ENCODE measurements around the gene GPR12.

Gene GPR12

GRCh38 chr13:26787961-26788360 lies 27.4 kb upstream of the GPR12 start:
- no peak for DNase-seq
- H4K20me1 ChIP-seq (ENCODE audit: insufficient read depth, low read length) = no peaks in the 10 kb centered on the region
- H3K27me3 ChIP-seq (replicated peaks; ENCODE audit: insufficient read depth, low read length) = no peaks in the 10 kb centered on the region
- H3K4me2 ChIP-seq (ENCODE audit: low read depth, low read length) = no peak overlapping the region
- H3K9me2 ChIP-seq (replicated peaks; ENCODE audit: insufficient read depth, low read length) = no peaks in the 10 kb centered on the region
- no peak overlapping the region for H3K4me3 ChIP-seq (ENCODE audit: low read length)
- H3K9me3 ChIP-seq (replicated peaks; ENCODE audit: insufficient read depth, low read length) = no peaks in the 10 kb centered on the region
- no peaks in the 10 kb centered on the region for H3K79me2 ChIP-seq (ENCODE audit: low read length)
- no peak for TF ChIP-seq EZH2phosphoT487 (IDR thresholded peaks at IDR 0.05; ENCODE audit: low read length)
- no peak for TF ChIP-seq EZH2 (optimal IDR thresholded peaks at IDR 0.05; ENCODE audit: low read depth, low read length)
- no peak for TF ChIP-seq CTCF (IDR thresholded peaks at IDR 0.05; ENCODE audit: low read length)
- no peak overlapping the region for H2AFZ ChIP-seq (ENCODE audit: low read length)
- H3K36me3 ChIP-seq (replicated peaks; ENCODE audit: insufficient read depth, low read length) = no peaks in the 10 kb centered on the region
- H3K27ac ChIP-seq (ENCODE audit: low read length) = no peak overlapping the region
- no peak overlapping the region for H3K9ac ChIP-seq (ENCODE audit: low read length)
- H3K4me1 ChIP-seq (ENCODE audit: low read length) = peaks cover 9% of the 10 kb centered on the region; the same call in 1 of the 2 replicates
- no peaks in the 10 kb centered on the region for H3F3A ChIP-seq (ENCODE audit: insufficient read depth, low read length)

- Histone ChIP-seq H4K20me1 (ENCODE audit: insufficient read depth, low read length) (no peaks in the 10 kb centered on the region), H2AFZ (ENCODE audit: low read length) (peak overlapping the region; percentile 89), H3K27ac (ENCODE audit: low read length) (no peak overlapping the region), H3K4me1 (ENCODE audit: low read length) (peaks cover 9% of the 10 kb centered on the region; the same call in 1 of the 2 replicates), H3F3A (ENCODE audit: insufficient read depth, low read length) (no peaks in the 10 kb centered on the region), H3K9me2 (replicated peaks; ENCODE audit: insufficient read depth, low read length) (no peaks in the 10 kb centered on the region), H3K79me2 (ENCODE audit: low read length) (no peaks in the 10 kb centered on the region), H3K4me3 (ENCODE audit: low read length) (no peak overlapping the region), H3K9ac (ENCODE audit: low read length) (no peak overlapping the region), H3K4me2 (ENCODE audit: low read depth, low read length) (no peak overlapping the region), H3K36me3 (replicated peaks; ENCODE audit: insufficient read depth, low read length) (no peaks in the 10 kb centered on the region), H3K9me3 (replicated peaks; ENCODE audit: insufficient read depth, low read length) (no peaks in the 10 kb centered on the region), H3K27me3 (replicated peaks; ENCODE audit: insufficient read depth, low read length) (no peaks in the 10 kb centered on the region)
- TF ChIP-seq CTCF (IDR thresholded peaks at IDR 0.05; ENCODE audit: low read length) = no peak
- no peak for TF ChIP-seq EZH2phosphoT487 (IDR thresholded peaks at IDR 0.05; ENCODE audit: low read length)
- no peak for TF ChIP-seq EZH2 (optimal IDR thresholded peaks at IDR 0.05; ENCODE audit: low read depth, low read length)
- no peak for DNase-seq
These were observed 26.2 kb upstream of the GPR12 start for GRCh38 chr13:26786651-26787295.

GRCh38 chr13:26785838-26786630 lies 25.4 kb upstream of the GPR12 start:
- Histone ChIP-seq H3K79me2 (ENCODE audit: low read length) (no peaks in the 10 kb centered on the region), H3K36me3 (replicated peaks; ENCODE audit: insufficient read depth, low read length) (no peaks in the 10 kb centered on the region), H4K20me1 (ENCODE audit: insufficient read depth, low read length) (no peaks in the 10 kb centered on the region), H3K4me2 (ENCODE audit: low read depth, low read length) (peak overlapping the region; percentile 92), H2AFZ (ENCODE audit: low read length) (peak overlapping the region; percentile 89), H3K27me3 (replicated peaks; ENCODE audit: insufficient read depth, low read length) (no peaks in the 10 kb centered on the region), H3K27ac (ENCODE audit: low read length) (no peak overlapping the region), H3K9me2 (replicated peaks; ENCODE audit: insufficient read depth, low read length) (no peaks in the 10 kb centered on the region), H3K4me3 (ENCODE audit: low read length) (peak overlapping the region; percentile 68), H3K9ac (ENCODE audit: low read length) (peak overlapping the region; percentile 18; the same call in 1 of the 2 replicates), H3K4me1 (ENCODE audit: low read length) (peaks cover 9% of the 10 kb centered on the region; the same call in 1 of the 2 replicates), H3F3A (ENCODE audit: insufficient read depth, low read length) (no peaks in the 10 kb centered on the region), H3K9me3 (replicated peaks; ENCODE audit: insufficient read depth, low read length) (no peaks in the 10 kb centered on the region)
- peak; percentile 78 for DNase-seq
- TF ChIP-seq EZH2 (optimal IDR thresholded peaks at IDR 0.05; ENCODE audit: low read depth, low read length) (no peak), EZH2phosphoT487 (IDR thresholded peaks at IDR 0.05; ENCODE audit: low read length) (no peak), CTCF (IDR thresholded peaks at IDR 0.05; ENCODE audit: low read length) (no peak)

Measured in MM.1S (cell line).